ENCODE measurements around the gene SLC41A2.

GRCh38 chr12:104964167-104964855, 6.2 kb upstream of the SLC41A2 start:
- no peak for TF ChIP-seq TAF1 (IDR thresholded peaks at IDR 0.05; ENCODE audit: borderline replicate concordance, insufficient read depth, low read length)
- TF ChIP-seq POLR2AphosphoS5 (IDR thresholded peaks at IDR 0.05; ENCODE audit: low read depth, low read length), result no peak
- TF ChIP-seq REST (IDR thresholded peaks at IDR 0.05; ENCODE audit: insufficient read depth in 1 of 2, low read depth in 2 of 2, low read length in 2 of 2), result no peak
